Fibroblast of lung (primary cell): Measurements from ENCODE around the gene DHRS7C. TPM values are rescaled to one million over a fixed set of nuclear protein-coding genes. Genes with fewer than 3 reads are reported as not detected.

Experiments
- DNase-seq, 2 donors: peaks; one replicate each; pipeline versions ENCODE4 v3.0.0 to v3.0.0-alpha.2; 2010; ENCODE audit warnings: low read depth in 2 of 2
- H2AFZ ChIP-seq: 2 replicates; pipeline ENCODE4 v1.5.1; 2012; ENCODE audit warnings: low read length, control low read depth, inconsistent platforms
- H3K27ac ChIP-seq: 2 replicates; pipeline ENCODE4 v1.5.1; 2011; ENCODE audit warnings: low read length, control low read depth; ENCODE audit not compliant: insufficient read depth
- H3K27me3 ChIP-seq: 2 replicates; pipeline ENCODE4 v1.5.1; 2011; ENCODE audit warnings: mild to moderate bottlenecking, low read length; ENCODE audit not compliant: control insufficient read depth, insufficient read depth
- H3K36me3 ChIP-seq: 2 replicates; pipeline ENCODE4 v1.5.1; 2011; ENCODE audit warnings: low read length; ENCODE audit not compliant: control insufficient read depth, insufficient read depth
- H3K4me1 ChIP-seq: 2 replicates; pipeline ENCODE4 v1.5.1; 2011; ENCODE audit warnings: low read length; ENCODE audit not compliant: control insufficient read depth, insufficient read depth; ENCODE audit errors: extremely low read depth
- H3K4me2 ChIP-seq: 2 replicates; pipeline ENCODE4 v1.5.1; 2011; ENCODE audit warnings: low read length, control low read depth; ENCODE audit not compliant: insufficient read depth; ENCODE audit errors: extremely low read depth
- H3K4me3 ChIP-seq, 4 experiments: fragments of 200-600 bp in 1 of 4; sonication (generic) in 1 of 4; replicated peaks in 1 of 4; 2 replicates each; pipeline ENCODE4 v1.5.1; 2011 to 2016; ENCODE audit warnings: low read length in 4 of 4, low read depth in 3 of 4, mild to moderate bottlenecking in 3 of 4, control low read depth in 2 of 4, inconsistent platforms in 1 of 4, mixed read lengths in 1 of 4; ENCODE audit not compliant: insufficient read depth in 1 of 4; ENCODE audit errors: control extremely low read depth in 1 of 4
- H3K79me2 ChIP-seq: 2 replicates; pipeline ENCODE4 v1.5.1; 2012; ENCODE audit warnings: mild to moderate bottlenecking, low read length, inconsistent platforms; ENCODE audit not compliant: control insufficient read depth, insufficient read depth
- H3K9ac ChIP-seq: 2 replicates; pipeline ENCODE4 v1.5.1; 2011; ENCODE audit warnings: mild to moderate bottlenecking, low read length, control low read depth; ENCODE audit not compliant: insufficient read depth
- H3K9me3 ChIP-seq: 2 replicates; pipeline ENCODE4 v1.5.1; 2012; ENCODE audit warnings: low read depth, low read length; ENCODE audit not compliant: control insufficient read depth, insufficient read depth
- H4K20me1 ChIP-seq: 2 replicates; pipeline ENCODE4 v1.5.1; 2011; ENCODE audit warnings: low read length; ENCODE audit not compliant: control insufficient read depth, insufficient read depth; ENCODE audit errors: extremely low read depth
- EZH2 ChIP-seq: IDR thresholded peaks from 2 replicates; pipeline ENCODE4 v1.5.1; 2012; ENCODE audit warnings: low read length, control low read depth, mild to moderate bottlenecking; ENCODE audit errors: missing control alignments
- polyA plus RNA-seq, 2 donors: library from polyadenylated mRNA; depleted of rRNA in 1 of 2; stranded (reverse) in 1 of 2; unstranded in 1 of 2; fragments of >200 nt; gene quantifications; 2 replicates each; pipeline ENCODE4 v1.2.1, GENCODE V29; 2011 to 2012; ENCODE audit warnings: missing spikeins in 1 of 2
- total RNA-seq: library from RNA; depleted of rRNA; stranded (reverse); fragments of >200 nt; gene quantifications from 2 replicates; pipeline ENCODE4 v1.2.1, GENCODE V29; 2014
- TF ChIP-seq, protein P1 (sequence below), 2 donors: IDR thresholded peaks in 1 of 2; conservative IDR thresholded peaks in 1 of 2; 1 replicate in 1 of 2; 2 replicates in 1 of 2; pipeline ENCODE4 v1.5.1; 2011 to 2012; ENCODE audit warnings: low read length in 2 of 2, control low read depth in 1 of 2, inconsistent platforms in 1 of 2, low read depth in 1 of 2, mild to moderate bottlenecking in 1 of 2

The DHRS7C gene
- total and polyA plus RNA-seq, 2 donors (not counting 1 experiment from before 2014, with no cell fraction given): not detected

DNA sequence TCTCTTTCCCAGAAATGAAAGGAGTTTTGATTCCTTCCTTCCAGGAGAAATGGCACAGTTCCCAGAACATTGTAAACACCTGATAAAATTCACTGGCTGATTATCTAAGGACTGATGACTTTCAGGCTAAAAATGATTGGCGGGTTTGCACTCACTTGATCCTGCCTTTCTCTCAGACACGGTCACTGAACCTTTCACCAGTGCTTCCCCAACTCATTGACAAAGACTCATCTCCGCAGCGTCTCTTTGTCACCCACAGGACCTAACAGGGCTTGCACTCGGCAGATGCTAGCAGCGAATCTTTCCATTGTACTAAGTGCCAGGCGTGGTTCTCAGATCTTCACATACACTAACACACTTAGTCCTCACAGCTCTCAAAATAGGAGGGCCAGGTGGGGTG lies 7.3 kb upstream of the DHRS7C start:
- H3K4me1 ChIP-seq: no peaks in the 10 kb centered on the region
- no peak for TF ChIP-seq EZH2
- TF ChIP-seq, protein P1, sequence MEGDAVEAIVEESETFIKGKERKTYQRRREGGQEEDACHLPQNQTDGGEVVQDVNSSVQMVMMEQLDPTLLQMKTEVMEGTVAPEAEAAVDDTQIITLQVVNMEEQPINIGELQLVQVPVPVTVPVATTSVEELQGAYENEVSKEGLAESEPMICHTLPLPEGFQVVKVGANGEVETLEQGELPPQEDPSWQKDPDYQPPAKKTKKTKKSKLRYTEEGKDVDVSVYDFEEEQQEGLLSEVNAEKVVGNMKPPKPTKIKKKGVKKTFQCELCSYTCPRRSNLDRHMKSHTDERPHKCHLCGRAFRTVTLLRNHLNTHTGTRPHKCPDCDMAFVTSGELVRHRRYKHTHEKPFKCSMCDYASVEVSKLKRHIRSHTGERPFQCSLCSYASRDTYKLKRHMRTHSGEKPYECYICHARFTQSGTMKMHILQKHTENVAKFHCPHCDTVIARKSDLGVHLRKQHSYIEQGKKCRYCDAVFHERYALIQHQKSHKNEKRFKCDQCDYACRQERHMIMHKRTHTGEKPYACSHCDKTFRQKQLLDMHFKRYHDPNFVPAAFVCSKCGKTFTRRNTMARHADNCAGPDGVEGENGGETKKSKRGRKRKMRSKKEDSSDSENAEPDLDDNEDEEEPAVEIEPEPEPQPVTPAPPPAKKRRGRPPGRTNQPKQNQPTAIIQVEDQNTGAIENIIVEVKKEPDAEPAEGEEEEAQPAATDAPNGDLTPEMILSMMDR (conservative IDR thresholded peaks at IDR 0.05 in 1 of 2, IDR thresholded peaks at IDR 0.05 in 1 of 2; ENCODE audit: low read depth in 1 of 2, low read length in 2 of 2): no peak
- H3K9me3 ChIP-seq: no peaks in the 10 kb centered on the region
- H4K20me1 ChIP-seq: no peaks in the 10 kb centered on the region
- DNase-seq: no peak
- H3K9ac ChIP-seq: no peak overlapping the region
- H3K79me2 ChIP-seq: no peaks in the 10 kb centered on the region
- H3K36me3 ChIP-seq: no peaks in the 10 kb centered on the region
- no peak overlapping the region for H3K27ac ChIP-seq
- H2AFZ ChIP-seq: no peak overlapping the region
- no peak overlapping the region for H3K4me2 ChIP-seq
- H3K27me3 ChIP-seq: no peaks in the 10 kb centered on the region
- no peak overlapping the region for H3K4me3 ChIP-seq

DNA sequence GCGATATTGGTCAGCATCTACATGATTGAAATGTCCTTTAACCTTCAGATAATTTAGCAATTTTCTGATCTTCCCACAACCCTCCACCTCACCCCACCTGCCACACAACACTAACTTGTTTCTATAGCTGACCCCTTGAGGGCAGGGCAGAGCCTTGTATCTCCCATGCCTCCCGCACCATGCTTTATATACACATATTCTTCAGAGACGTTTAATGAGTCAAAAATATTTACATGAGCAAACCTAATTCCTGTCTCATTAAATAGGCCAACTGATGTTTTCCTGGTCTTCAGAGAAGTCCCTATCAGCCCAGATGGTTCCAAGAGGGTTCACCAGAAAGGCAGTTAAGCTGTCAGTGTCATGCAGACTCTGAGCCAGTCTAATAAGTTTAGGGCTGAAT lies 6.6 kb upstream of the DHRS7C start:
- H2AFZ ChIP-seq: no peak overlapping the region
- no peak overlapping the region for H3K9ac ChIP-seq
- no peak for DNase-seq
- H4K20me1 ChIP-seq: no peaks in the 10 kb centered on the region
- no peak overlapping the region for H3K27ac ChIP-seq
- no peaks in the 10 kb centered on the region for H3K79me2 ChIP-seq
- H3K4me3 ChIP-seq: no peak overlapping the region
- H3K36me3 ChIP-seq: no peaks in the 10 kb centered on the region
- H3K4me2 ChIP-seq: no peak overlapping the region
- H3K27me3 ChIP-seq: no peaks in the 10 kb centered on the region
- H3K9me3 ChIP-seq: no peaks in the 10 kb centered on the region
- no peaks in the 10 kb centered on the region for H3K4me1 ChIP-seq
- TF ChIP-seq EZH2: no peak
- TF ChIP-seq, protein P1 (conservative IDR thresholded peaks at IDR 0.05 in 1 of 2, IDR thresholded peaks at IDR 0.05 in 1 of 2; ENCODE audit: low read depth in 1 of 2, low read length in 2 of 2): no peak

DNA sequence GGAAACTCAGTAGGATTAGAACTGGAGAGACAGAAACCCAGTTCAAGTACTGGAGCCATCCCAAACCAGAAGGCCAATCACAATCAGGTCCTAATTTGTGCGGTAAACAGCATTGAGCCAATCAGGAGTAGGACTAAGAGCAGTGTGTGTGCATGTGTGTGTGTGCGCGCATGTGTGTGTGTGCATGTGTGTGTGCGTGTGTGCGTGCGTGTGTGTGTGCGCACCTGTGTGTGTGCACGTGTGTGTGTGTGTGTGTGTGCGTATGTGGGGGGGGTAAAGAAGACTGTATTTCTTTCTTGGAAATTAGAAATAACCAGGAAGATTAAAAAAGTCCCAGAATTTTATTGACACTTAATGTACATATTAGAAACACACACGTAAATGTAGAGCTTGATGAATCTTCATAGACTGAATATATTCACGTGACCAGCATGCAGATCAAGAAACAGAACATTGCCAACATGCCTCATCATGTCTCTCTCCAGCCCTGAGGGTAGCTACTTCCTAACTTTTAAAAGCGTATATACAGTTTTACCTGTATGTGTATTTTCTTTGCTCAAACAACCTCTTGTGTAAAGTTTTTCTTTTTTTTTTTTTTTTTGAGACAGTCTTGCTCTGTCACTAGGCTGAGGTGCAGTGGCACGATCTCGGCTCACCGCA lies 919 bp upstream of the DHRS7C start:
- H3K36me3 ChIP-seq: no peaks in the 10 kb centered on the region
- TF ChIP-seq, protein P1 (conservative IDR thresholded peaks at IDR 0.05 in 1 of 2, IDR thresholded peaks at IDR 0.05 in 1 of 2; ENCODE audit: low read depth in 1 of 2, low read length in 2 of 2): no peak
- TF ChIP-seq EZH2: no peak

More for the DNA sequence above, 919 bp upstream of the DHRS7C start:
- no peak for DNase-seq
- H3K4me1 ChIP-seq: no peaks in the 10 kb centered on the region
- H3K4me3 ChIP-seq: no peak overlapping the region
- no peak overlapping the region for H3K9ac ChIP-seq
- H3K9me3 ChIP-seq: no peaks in the 10 kb centered on the region
- H3K27me3 ChIP-seq: no peaks in the 10 kb centered on the region
- H4K20me1 ChIP-seq: no peaks in the 10 kb centered on the region
- no peak overlapping the region for H2AFZ ChIP-seq
- H3K4me2 ChIP-seq: no peak overlapping the region
- no peaks in the 10 kb centered on the region for H3K79me2 ChIP-seq
- no peak overlapping the region for H3K27ac ChIP-seq
